GM19324 (cell line): ENCODE measurements around the gene LRIT1.

Source experiments
- ATAC-seq: cut with Tn5 transposase; IDR thresholded peaks from one replicate; pipeline ENCODE4 v1.9.1; 2021; ENCODE audit warnings: mild to moderate bottlenecking, moderate library complexity; ENCODE audit not compliant: unreplicated experiment, low FRiP score

LRIT1 gene

DNA sequence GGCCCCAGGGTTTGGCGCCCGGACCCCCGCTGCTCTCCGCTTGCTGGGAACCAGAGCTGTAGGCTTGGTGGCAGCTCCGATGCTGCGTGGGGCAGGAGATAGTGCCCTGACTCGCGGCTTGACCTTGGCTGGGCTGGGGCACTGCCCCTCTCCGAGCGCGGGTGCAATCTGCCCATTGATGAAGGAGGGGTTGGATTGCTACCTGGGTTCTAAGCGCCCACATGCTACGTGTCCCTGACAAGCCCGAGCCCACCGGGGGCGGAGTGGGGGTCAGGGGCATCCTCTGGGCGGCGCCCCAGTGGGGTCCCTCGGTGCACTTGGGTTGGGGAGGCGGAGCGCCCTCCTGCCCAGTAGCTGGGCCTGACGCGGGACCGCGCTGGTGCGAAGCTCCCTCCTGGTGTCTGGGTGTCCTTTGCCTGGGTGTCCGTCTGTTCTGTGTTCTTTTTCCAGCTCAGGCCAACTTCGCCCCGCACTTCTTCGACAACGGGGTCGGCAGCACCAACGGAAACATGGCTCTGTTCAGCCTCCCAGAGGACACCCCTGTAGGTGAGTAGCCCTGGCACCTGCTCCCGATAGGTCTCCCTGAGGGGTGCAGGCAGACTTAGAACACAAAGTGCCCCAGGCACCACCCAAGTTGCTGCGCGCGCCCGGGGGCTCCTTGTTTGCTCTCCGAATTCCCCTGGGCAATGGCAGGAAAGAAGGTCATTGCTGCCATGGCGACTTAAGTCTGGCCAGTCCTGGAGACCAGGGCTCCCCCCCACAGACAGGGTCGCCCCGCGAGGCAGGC lies 46.1 kb downstream of the LRIT1 start:
- ATAC-seq, result no peak

DNA sequence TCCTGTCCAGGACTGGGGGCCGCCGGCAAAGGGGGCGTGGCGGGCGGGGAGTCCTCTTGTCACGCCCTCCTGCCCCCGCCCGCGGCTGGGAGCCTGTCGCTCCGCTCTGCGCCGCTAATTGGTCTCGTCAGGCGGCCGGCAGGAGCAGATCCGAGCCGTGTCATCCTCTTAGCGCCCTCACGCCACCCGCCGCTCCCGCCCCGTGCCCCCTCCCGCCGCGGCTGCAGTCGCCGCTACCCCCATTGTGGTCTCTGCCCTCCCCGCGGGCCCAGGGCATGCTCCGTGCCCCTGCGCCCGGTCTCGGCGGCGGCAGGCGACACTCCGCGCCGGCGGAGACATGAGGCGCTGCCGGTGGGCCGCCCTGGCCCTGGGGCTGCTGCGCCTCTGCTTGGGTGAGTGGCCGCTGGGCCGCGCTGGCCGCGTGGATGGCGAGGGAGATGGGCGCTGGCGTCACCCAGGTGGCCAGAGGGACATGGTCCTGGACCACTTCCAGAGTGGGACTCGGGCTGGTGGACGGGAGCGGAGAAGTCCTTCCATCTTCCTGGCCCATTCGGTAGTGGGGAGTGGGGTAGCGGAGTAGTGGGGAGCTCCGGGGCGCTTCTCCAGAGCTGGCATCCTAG lies 46.8 kb downstream of the LRIT1 start, which contains the start of gene CDHR1:
CDHR1 (plus strand) TSS at position 114 of the 620 bp plus-strand sequence; CDS start at position 338, 224 bp downstream.
- peak; percentile 83 for ATAC-seq

DNA sequence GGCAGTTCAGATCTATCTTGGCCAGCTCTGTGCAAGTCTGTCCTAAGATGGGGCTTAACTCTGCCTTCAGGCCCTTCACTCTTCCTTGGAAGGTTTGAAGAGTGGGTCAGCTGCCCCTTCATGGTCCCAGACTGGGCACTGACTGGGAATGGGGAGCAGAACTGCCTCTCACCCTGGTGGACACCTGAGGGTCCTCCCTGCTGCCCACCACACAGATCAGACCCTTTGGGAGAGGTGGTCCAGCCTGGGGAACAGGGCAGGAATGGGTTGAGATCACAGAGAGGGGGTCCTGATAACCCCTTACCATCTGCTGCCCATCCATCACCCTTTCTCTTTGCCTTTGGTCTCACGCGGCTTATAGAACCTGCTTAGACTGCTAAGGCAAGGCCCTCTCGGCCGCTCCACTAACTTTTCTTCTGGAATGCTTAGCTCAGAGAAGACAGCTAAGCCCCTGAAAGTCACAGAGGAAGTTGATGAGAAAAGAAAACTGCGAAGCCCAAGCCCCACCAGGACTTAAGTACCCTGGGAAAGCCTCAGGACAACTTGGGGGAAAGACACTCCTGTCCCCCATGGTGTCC lies 47.4 kb downstream of the LRIT1 start:
- ATAC-seq, result no peak

DNA sequence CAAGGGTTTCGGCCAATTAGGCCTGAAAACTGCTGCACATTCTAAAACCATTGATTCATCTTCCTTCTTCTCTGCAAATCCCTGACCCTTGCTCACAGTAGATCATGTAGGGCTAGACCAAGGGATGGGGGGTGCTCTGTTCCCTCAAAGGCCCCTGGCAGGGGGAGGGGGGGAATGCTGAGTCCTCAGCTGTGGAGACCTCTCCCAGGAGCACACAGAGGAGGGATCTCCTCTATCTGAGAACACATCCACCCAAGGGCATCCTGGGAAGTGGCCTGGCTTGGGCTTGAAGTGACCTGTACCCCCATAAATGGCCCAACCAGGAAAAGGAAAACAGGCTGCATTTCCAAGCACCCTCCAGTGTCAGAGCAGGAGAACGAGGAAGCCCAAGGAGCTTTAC lies 48.0 kb downstream of the LRIT1 start:
- ATAC-seq, result no peak

DNA sequence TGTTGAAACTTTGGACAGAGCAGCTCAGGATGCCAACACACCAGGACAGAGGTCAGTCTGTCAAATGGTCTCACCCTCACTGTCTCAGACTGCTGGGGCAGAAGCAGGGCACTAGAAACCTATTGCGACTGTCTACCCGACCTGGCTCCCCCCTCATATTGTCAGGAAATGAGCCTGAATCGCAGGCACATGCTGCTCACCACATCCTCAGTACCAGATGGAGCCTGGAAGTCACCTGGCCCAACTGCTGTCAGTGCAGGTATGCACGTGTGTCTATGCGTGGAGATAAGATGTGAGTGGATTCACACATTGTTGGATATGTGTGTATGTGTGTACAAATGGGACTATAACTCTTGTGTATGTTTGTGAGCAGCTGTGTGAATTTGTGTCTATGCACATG lies 50.2 kb downstream of the LRIT1 start:
- no peak for ATAC-seq

DNA sequence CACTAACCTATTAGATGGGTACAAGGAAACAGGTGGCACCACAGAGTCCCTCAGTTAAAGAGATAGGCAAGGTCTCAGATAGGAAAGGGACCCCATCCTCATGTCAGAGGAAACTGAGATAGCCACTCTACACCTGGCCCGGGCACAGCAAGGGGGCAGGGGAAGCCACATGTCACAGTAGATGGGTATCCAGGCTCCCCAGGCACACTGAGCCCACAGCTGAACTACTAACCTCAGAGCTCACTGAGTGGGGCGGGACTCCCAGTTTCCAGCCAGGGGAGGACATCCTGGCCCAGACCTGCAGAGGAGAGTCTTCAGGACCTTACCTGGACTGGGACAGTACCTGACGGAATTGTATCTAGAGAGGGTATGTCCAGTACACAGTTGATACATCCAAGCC lies 50.7 kb downstream of the LRIT1 start:
- no peak for ATAC-seq

DNA sequence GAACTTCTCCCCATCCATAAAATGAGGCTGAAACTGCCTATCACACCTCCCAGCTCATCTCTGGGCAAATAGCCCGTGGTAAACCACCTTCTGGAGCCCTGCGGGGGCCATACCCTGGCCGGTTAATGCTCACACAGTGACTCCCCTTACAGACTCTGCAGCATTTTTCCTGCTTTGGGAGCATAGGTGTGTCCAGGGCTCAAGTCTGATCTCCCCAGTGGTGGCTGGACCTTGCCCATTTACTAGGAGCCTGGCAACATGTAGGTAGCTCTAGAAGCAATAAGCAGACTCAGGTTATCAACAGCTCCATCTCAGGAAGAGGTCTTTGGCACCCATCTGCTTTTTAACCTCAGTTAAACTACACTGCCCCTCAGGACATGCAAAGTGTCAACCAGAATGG lies 52.5 kb downstream of the LRIT1 start:
- no peak for ATAC-seq

DNA sequence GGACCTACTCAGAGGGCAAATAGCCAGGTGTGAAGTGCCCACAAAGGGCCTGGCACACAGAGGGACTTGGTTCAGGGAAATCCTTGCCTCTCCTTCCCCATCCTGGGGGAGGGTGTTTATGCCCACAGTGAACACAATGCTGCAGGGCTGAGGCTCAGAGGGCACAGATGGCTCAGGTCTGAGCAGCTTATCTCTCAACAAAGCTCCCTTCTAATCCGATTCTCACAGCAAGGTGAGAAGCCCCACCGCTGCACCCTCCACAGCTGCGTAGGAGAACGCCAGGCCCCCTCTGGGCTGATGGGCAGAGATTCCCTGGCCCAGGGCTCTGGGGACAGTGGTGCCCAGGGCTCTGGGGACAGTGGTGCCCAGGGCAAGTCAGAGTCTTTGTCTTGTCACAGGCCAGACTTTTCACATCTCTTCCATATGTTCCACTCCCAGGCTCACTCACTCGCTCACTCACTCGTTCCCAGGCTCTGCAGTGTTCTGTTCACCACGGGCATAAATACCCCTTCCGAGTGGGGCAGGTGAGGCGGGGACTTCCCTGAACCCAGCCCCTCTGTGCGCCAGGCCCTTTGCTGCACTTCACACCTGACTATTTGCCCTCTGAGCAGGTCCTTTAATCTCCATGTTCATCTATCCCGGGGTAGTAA lies 55.7 kb downstream of the LRIT1 start:
- ATAC-seq, result no peak

DNA sequence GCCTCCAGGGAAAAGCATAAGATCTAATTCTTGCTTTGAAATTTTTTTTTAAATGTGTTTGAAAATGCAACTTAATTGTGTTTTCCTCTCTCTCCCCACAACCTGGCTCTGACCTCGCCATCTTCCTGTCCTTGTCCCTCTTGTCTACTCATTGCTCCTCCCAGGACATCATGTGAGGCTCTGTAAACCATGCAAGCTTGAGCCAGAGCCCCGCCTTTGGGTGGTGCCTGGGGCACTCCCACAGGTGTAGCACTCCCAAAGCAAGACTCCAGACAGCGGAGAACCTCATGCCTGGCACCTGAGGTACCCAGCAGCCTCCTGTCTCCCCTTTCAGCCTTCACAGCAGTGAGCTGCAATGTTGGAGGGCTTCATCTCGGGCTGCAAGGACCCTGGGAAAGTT lies 56.8 kb downstream of the LRIT1 start:
- no peak for ATAC-seq

DNA sequence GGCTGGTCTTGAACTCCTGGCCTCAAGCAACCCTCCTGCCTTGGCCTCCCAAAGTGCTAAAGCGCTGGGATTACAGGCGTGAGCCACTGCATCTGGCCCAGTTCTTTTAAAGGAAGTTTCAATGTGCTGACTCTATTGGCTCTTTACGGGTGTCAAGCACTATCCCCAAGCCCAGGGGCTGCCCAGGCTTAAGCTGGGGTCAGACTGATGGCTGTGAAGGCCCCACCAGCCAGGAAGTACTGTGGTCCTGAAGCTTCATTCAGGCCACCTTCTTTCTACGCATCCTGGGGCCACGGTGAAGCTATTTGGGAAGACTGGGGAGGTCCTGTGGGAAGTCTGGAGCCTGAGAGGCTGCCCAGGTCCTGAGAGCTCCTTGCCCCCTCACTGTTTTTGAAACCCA lies 59.7 kb downstream of the LRIT1 start:
- no peak for ATAC-seq
